Measurements from ENCODE around the gene CCDC82.

DNA sequence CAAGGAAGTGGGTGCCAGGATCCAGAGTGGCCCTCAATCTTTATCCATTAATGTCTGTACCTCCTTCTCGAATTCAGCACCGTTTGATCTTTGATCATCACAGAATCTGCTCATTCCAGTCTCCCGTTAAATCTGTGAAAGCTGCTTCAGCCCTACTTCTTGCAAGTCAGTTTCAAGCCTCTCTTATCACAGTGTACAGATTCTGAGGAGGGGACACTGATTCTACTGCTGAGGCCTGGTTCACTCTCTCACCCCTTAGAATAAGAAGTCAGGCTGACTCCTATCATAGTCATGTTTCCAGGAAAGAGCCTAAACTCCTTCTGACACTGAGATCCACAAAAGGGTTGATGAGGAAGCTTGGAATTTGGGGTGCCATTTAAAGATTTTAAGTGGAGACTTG, 85.7 kb downstream of the CCDC82 start:
- TF ChIP-seq POLR2AphosphoS5 (IDR thresholded peaks at IDR 0.05; ENCODE audit: low read depth, low read length): no peak
- TF ChIP-seq POLR2A (IDR thresholded peaks at IDR 0.05; ENCODE audit: low read depth, low read length): no peak

Data from GM12892 (cell line).